ENCODE measurements around the gene AREL1.
A peak's percentile ranks its signal among the peaks of the same experiment; 100 is the strongest.

Gene AREL1

GRCh38 chr14:74634964-74635363, 77.9 kb downstream of the AREL1 start:
- no peak overlapping the region for H4K8ac ChIP-seq (ENCODE audit: low read depth, low read length)
- no peak overlapping the region for H4K91ac ChIP-seq (ENCODE audit: low read depth, low read length)
- H4K12ac ChIP-seq (ENCODE audit: low read depth, low read length), result no peak overlapping the region
- H3K36me3 ChIP-seq (ENCODE audit: control insufficient read depth in 1 of 2, insufficient read depth in 2 of 2, low read length in 2 of 2), result no peaks in the 10 kb centered on the region
- no peak overlapping the region for H3K9ac ChIP-seq (ENCODE audit: low read length)
- H3K14ac ChIP-seq (ENCODE audit: low read length), result no peak overlapping the region
- no CpG with 5 or more reads among the region's 2 CpGs for WGBS (ENCODE audit: extremely low coverage, insufficient coverage, insufficient read length)
- no peak overlapping the region for H2BK12ac ChIP-seq (ENCODE audit: low read length)
- no peak overlapping the region for H3K18ac ChIP-seq (ENCODE audit: low read length)
- no peak overlapping the region for H2AFZ ChIP-seq (ENCODE audit: insufficient read depth, low read length, poor library complexity)
- H3K79me2 ChIP-seq (ENCODE audit: control insufficient read depth, insufficient read depth, low read length, poor library complexity), result no peaks in the 10 kb centered on the region
- H3K9me3 ChIP-seq (ENCODE audit: insufficient read depth, low read depth, low read length), result no peaks in the 10 kb centered on the region
- H2BK120ac ChIP-seq (ENCODE audit: insufficient read depth, low read length, poor library complexity), result no peak overlapping the region
- no peak overlapping the region for H2BK5ac ChIP-seq (ENCODE audit: low read depth, low read length, poor library complexity)
- H3K4me1 ChIP-seq (ENCODE audit: control insufficient read depth in 1 of 2, insufficient read depth in 2 of 2, low read length in 2 of 2), result peaks cover 15 to 22% of the 10 kb centered on the region in 2 experiments
- H3K4ac ChIP-seq (ENCODE audit: low read depth, low read length), result no peak overlapping the region
- H3K27ac ChIP-seq (ENCODE audit: low read depth, low read length), result no peak overlapping the region
- H3K4me2 ChIP-seq (ENCODE audit: low read length), result no peak overlapping the region
- H3K23ac ChIP-seq (ENCODE audit: low read length), result no peak overlapping the region
- H2AK5ac ChIP-seq (ENCODE audit: low read length), result no peak overlapping the region
- peaks cover 2% of the 10 kb centered on the region for H3K79me1 ChIP-seq (ENCODE audit: low read length)
- H3K4me3 ChIP-seq (ENCODE audit: low read depth, low read length), result no peak overlapping the region
- H3K27me3 ChIP-seq (ENCODE audit: insufficient read depth, low read length), result no peaks in the 10 kb centered on the region
- DNase-seq, result no peak

- Histone ChIP-seq H2BK12ac (ENCODE audit: low read length) (no peak overlapping the region), H4K12ac (ENCODE audit: low read depth, low read length) (no peak overlapping the region), H3K79me1 (ENCODE audit: low read length) (peaks cover 2% of the 10 kb centered on the region), H3K23ac (ENCODE audit: low read length) (no peak overlapping the region), H4K91ac (ENCODE audit: low read depth, low read length) (no peak overlapping the region), H3K4me3 (ENCODE audit: low read depth, low read length) (no peak overlapping the region), H3K4ac (ENCODE audit: low read depth, low read length) (no peak overlapping the region), H3K9ac (ENCODE audit: low read length) (no peak overlapping the region), H3K18ac (ENCODE audit: low read length) (no peak overlapping the region), H2BK120ac (ENCODE audit: insufficient read depth, low read length, poor library complexity) (no peak overlapping the region), H2BK5ac (ENCODE audit: low read depth, low read length, poor library complexity) (no peak overlapping the region), H3K79me2 (ENCODE audit: control insufficient read depth, insufficient read depth, low read length, poor library complexity) (no peaks in the 10 kb centered on the region), H3K4me2 (ENCODE audit: low read length) (no peak overlapping the region), H3K27ac (ENCODE audit: low read depth, low read length) (no peak overlapping the region), H3K27me3 (ENCODE audit: insufficient read depth, low read length) (no peaks in the 10 kb centered on the region), H3K9me3 (ENCODE audit: insufficient read depth, low read depth, low read length) (no peaks in the 10 kb centered on the region), H3K14ac (ENCODE audit: low read length) (no peak overlapping the region), H3K4me1 (ENCODE audit: control insufficient read depth in 1 of 2, insufficient read depth in 2 of 2, low read length in 2 of 2) (peaks cover 15 to 22% of the 10 kb centered on the region in 2 experiments), H2AFZ (ENCODE audit: insufficient read depth, low read length, poor library complexity) (no peak overlapping the region), H2AK5ac (ENCODE audit: low read length) (no peak overlapping the region), H4K8ac (ENCODE audit: low read depth, low read length) (no peak overlapping the region), H3K36me3 (ENCODE audit: control insufficient read depth in 1 of 2, insufficient read depth in 2 of 2, low read length in 2 of 2) (no peaks in the 10 kb centered on the region)
- no CpG with 5 or more reads among the region's 1 CpG for WGBS (ENCODE audit: extremely low coverage, insufficient coverage, insufficient read length)
- DNase-seq, result no peak
These were observed 78.4 kb downstream of the AREL1 start for GRCh38 chr14:74634481-74634880.

GRCh38 chr14:74630881-74631690, 81.8 kb downstream of the AREL1 start:
- Histone ChIP-seq H4K91ac (ENCODE audit: low read depth, low read length) (peak overlapping the region; percentile 42), H3K79me1 (ENCODE audit: low read length) (peaks cover 2% of the 10 kb centered on the region), H3K4me3 (ENCODE audit: low read depth, low read length) (no peak overlapping the region), H2BK120ac (ENCODE audit: insufficient read depth, low read length, poor library complexity) (no peak overlapping the region), H4K12ac (ENCODE audit: low read depth, low read length) (peak overlapping the region; percentile 28), H2BK12ac (ENCODE audit: low read length) (peak overlapping the region; percentile 51), H2AK5ac (ENCODE audit: low read length) (no peak overlapping the region), H4K8ac (ENCODE audit: low read depth, low read length) (peak overlapping the region; percentile 14), H3K14ac (ENCODE audit: low read length) (no peak overlapping the region), H3K4me1 (ENCODE audit: control insufficient read depth in 1 of 2, insufficient read depth in 2 of 2, low read length in 2 of 2) (peaks cover 13 to 17% of the 10 kb centered on the region in 2 experiments), H2BK5ac (ENCODE audit: low read depth, low read length, poor library complexity) (peak overlapping the region; percentile 27), H3K18ac (ENCODE audit: low read length) (peak overlapping the region; percentile 34), H3K9ac (ENCODE audit: low read length) (no peak overlapping the region), H3K4me2 (ENCODE audit: low read length) (no peak overlapping the region), H3K9me3 (ENCODE audit: insufficient read depth, low read depth, low read length) (peaks cover 2% of the 10 kb centered on the region), H3K79me2 (ENCODE audit: control insufficient read depth, insufficient read depth, low read length, poor library complexity) (no peaks in the 10 kb centered on the region), H3K27ac (ENCODE audit: low read depth, low read length) (no peak overlapping the region), H3K27me3 (ENCODE audit: insufficient read depth, low read length) (no peaks in the 10 kb centered on the region), H3K4ac (ENCODE audit: low read depth, low read length) (no peak overlapping the region), H3K36me3 (ENCODE audit: control insufficient read depth in 1 of 2, insufficient read depth in 2 of 2, low read length in 2 of 2) (no peaks in the 10 kb centered on the region), H3K23ac (ENCODE audit: low read length) (no peak overlapping the region), H2AFZ (ENCODE audit: insufficient read depth, low read length, poor library complexity) (peak overlapping the region; percentile 5)
- WGBS (ENCODE audit: extremely low coverage, insufficient coverage, insufficient read length), result no CpG with 5 or more reads among the region's 15 CpGs
- no peak for DNase-seq

GRCh38 chr14:74628418-74628817, 84.5 kb downstream of the AREL1 start:
- H3K4me2 ChIP-seq (ENCODE audit: low read length), result no peak overlapping the region
- no peak overlapping the region for H3K9ac ChIP-seq (ENCODE audit: low read length)
- H3K79me1 ChIP-seq (ENCODE audit: low read length), result peaks cover 2% of the 10 kb centered on the region
- H3K4me3 ChIP-seq (ENCODE audit: low read depth, low read length), result no peak overlapping the region
- H3K18ac ChIP-seq (ENCODE audit: low read length), result no peak overlapping the region
- DNase-seq, result no peak
- peaks cover 13 to 17% of the 10 kb centered on the region in 2 experiments for H3K4me1 ChIP-seq (ENCODE audit: control insufficient read depth in 1 of 2, insufficient read depth in 2 of 2, low read length in 2 of 2)
- H2BK120ac ChIP-seq (ENCODE audit: insufficient read depth, low read length, poor library complexity), result no peak overlapping the region
- H3K14ac ChIP-seq (ENCODE audit: low read length), result no peak overlapping the region
- no peak overlapping the region for H2AFZ ChIP-seq (ENCODE audit: insufficient read depth, low read length, poor library complexity)
- H3K27me3 ChIP-seq (ENCODE audit: insufficient read depth, low read length), result no peaks in the 10 kb centered on the region
- H4K8ac ChIP-seq (ENCODE audit: low read depth, low read length), result no peak overlapping the region
- H4K12ac ChIP-seq (ENCODE audit: low read depth, low read length), result no peak overlapping the region
- no peak overlapping the region for H2AK5ac ChIP-seq (ENCODE audit: low read length)
- no peaks in the 10 kb centered on the region for H3K36me3 ChIP-seq (ENCODE audit: control insufficient read depth in 1 of 2, insufficient read depth in 2 of 2, low read length in 2 of 2)
- H3K9me3 ChIP-seq (ENCODE audit: insufficient read depth, low read depth, low read length), result peaks cover 2% of the 10 kb centered on the region
- whole genome bisulfite sequencing (ENCODE audit: extremely low coverage, insufficient coverage, insufficient read length), result no CpG with 5 or more reads among the region's 5 CpGs
- no peak overlapping the region for H4K91ac ChIP-seq (ENCODE audit: low read depth, low read length)
- no peaks in the 10 kb centered on the region for H3K79me2 ChIP-seq (ENCODE audit: control insufficient read depth, insufficient read depth, low read length, poor library complexity)
- H3K27ac ChIP-seq (ENCODE audit: low read depth, low read length), result no peak overlapping the region
- no peak overlapping the region for H3K4ac ChIP-seq (ENCODE audit: low read depth, low read length)
- no peak overlapping the region for H2BK12ac ChIP-seq (ENCODE audit: low read length)
- no peak overlapping the region for H2BK5ac ChIP-seq (ENCODE audit: low read depth, low read length, poor library complexity)
- no peak overlapping the region for H3K23ac ChIP-seq (ENCODE audit: low read length)

All from trophoblast cell (in vitro differentiated cells and primary cell).